Liver (tissue), 3 donors: ENCODE results near the gene KCNE3.

ENCODE experiments used
- ATF3 ChIP-seq: IDR thresholded peaks from 2 replicates; pipeline ENCODE4 v1.6.1; 2016; ENCODE audit warnings: antibody characterized with exemption
- CTCF ChIP-seq: fragments of 150-350 bp; IDR thresholded peaks from 2 replicates; pipeline ENCODE4 v1.5.1; 2017; ENCODE audit warnings: improper control_type of control experiment, low read depth, low read length; ENCODE audit not compliant: missing input control
- TAF1 ChIP-seq: conservative IDR thresholded peaks from 2 replicates; pipeline ENCODE4 v1.6.1; 2016; ENCODE audit warnings: antibody characterized with exemption, mild to moderate bottlenecking
- donor health status: healthy.
- donor health status: healthy.

- TF ChIP-seq CTCF (no peak), TAF1 (no peak), ATF3 (no peak)
Measured at GRCh38 chr11:74468521-74468920, 1.2 kb upstream of the KCNE3 start.
